ENCODE measurements around the gene CHD5. TPM values are rescaled to one million over a fixed set of nuclear protein-coding genes. Genes with fewer than 3 reads are reported as not detected.

Gene CHD5
- polyA plus RNA-seq, 1 experiment = 0.02 TPM

DNA sequence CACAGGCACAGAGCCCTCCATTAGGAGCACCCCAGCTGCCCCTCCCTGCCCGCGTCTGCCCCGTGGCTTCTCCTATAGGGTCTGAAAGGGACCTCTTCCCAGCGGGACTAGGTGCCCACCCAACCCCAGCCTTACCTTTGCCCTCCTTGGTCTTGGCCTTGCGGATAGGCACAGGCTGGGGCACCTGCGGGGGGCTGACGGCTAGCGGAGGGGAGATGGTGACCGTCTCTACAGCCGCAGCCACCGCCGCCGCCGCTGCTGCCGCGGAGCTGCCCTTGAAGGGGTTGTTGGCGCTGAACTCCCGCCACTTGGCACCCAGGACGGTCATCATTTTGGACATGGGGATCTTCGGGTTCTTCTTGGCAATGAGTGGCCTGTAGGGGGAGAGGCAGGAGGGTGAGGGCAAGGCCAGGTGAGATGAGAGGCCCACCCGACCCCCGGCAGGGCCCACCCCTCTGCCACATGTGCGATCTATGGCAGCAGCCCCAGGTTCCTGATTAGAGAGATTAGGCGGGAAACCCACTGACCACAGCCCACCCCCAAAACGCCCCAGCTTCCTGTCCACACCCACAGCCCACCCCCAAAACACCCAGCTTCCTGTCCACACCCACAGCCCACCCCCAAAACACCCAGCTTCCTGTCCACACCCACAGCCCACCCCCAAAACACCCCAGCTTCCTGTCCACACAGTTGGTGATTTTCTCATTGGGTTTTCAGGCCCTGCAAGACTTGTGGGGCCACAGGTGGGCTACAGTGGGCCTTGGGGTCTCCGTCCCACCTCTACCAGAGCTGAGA is 25.4 kb downstream of the CHD5 start:
- Histone ChIP-seq H3K27ac (ENCODE audit: low read depth, low read length) (no peak overlapping the region), H3K9me3 (ENCODE audit: control insufficient read depth, insufficient read depth, low read length) (no peaks in the 10 kb centered on the region; the same call in 1 of the 2 replicates), H3K27me3 (ENCODE audit: control insufficient read depth, insufficient read depth, low read length) (peaks cover 6% of the 10 kb centered on the region), H3K4me3 (ENCODE audit: low read depth, low read length) (no peak overlapping the region)
- ChIA-PET POLR2A (no interaction called here), CTCF (no interaction called here)
- TF ChIP-seq, protein P1, sequence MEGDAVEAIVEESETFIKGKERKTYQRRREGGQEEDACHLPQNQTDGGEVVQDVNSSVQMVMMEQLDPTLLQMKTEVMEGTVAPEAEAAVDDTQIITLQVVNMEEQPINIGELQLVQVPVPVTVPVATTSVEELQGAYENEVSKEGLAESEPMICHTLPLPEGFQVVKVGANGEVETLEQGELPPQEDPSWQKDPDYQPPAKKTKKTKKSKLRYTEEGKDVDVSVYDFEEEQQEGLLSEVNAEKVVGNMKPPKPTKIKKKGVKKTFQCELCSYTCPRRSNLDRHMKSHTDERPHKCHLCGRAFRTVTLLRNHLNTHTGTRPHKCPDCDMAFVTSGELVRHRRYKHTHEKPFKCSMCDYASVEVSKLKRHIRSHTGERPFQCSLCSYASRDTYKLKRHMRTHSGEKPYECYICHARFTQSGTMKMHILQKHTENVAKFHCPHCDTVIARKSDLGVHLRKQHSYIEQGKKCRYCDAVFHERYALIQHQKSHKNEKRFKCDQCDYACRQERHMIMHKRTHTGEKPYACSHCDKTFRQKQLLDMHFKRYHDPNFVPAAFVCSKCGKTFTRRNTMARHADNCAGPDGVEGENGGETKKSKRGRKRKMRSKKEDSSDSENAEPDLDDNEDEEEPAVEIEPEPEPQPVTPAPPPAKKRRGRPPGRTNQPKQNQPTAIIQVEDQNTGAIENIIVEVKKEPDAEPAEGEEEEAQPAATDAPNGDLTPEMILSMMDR (IDR thresholded peaks at IDR 0.05; ENCODE audit: low read depth, low read length) = no peak
- no peak for DNase-seq (ENCODE audit: low read depth, low spot score)

DNA sequence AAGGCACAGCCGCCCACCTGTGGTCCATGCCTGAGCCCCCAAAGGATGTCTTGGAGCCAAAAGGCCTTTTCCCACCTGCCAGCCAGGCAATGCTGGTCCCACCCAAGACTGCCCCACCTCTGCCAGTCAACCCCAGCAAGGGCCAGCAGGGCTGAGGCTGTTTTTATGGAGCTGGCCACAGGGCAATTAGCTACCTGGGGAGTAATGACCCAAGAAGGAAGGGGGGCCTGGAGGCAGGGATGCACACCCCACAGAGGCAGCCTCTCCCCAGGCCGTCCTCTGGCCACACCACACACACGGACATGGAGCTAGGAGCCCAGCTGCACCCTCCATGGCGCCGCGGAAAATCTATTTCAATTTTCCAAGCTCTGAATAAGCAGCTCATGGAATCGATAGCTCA is 27.2 kb downstream of the CHD5 start:
- TF ChIP-seq, protein P1 (IDR thresholded peaks at IDR 0.05; ENCODE audit: low read depth, low read length) = no peak
- H3K27me3 ChIP-seq (ENCODE audit: control insufficient read depth, insufficient read depth, low read length) = peaks cover 15% of the 10 kb centered on the region
- peaks cover 5% of the 10 kb centered on the region; the same call in 1 of the 2 replicates for H3K9me3 ChIP-seq (ENCODE audit: control insufficient read depth, insufficient read depth, low read length)
- H3K4me3 ChIP-seq (ENCODE audit: low read depth, low read length) = no peak overlapping the region
- H3K27ac ChIP-seq (ENCODE audit: low read depth, low read length) = no peak overlapping the region
- ChIA-PET CTCF (no interaction called here), POLR2A (no interaction called here)
- DNase-seq (ENCODE audit: low read depth, low spot score) = no peak

DNA sequence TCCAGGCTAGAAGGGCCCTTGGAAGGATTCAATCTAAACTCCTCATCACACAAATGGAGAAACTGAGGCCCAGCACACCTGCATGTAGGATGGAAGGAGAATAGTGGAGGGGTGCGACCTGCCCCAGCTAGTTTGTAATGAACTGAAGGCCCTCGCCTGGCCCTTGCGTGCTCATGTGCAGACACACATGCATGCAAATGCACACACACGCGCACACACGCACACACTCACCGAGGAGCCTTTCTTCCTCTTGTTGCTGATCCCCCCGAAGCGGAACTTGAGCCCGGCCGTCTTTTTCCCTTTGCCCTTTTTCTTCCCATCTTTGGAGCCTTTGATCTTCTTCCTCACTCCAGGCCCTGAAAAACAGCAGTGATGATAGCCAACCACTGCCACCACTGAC is 27.9 kb downstream of the CHD5 start:
- no peak for DNase-seq (ENCODE audit: low read depth, low spot score)
- H3K9me3 ChIP-seq (ENCODE audit: control insufficient read depth, insufficient read depth, low read length) = peaks cover 5% of the 10 kb centered on the region; the same call in 1 of the 2 replicates
- CTCF ChIA-PET = no interaction called here
- POLR2A ChIA-PET = no interaction called here
- H3K27me3 ChIP-seq (ENCODE audit: control insufficient read depth, insufficient read depth, low read length) = peaks cover 16% of the 10 kb centered on the region
- no peak overlapping the region for H3K4me3 ChIP-seq (ENCODE audit: low read depth, low read length)
- TF ChIP-seq, protein P1 (IDR thresholded peaks at IDR 0.05; ENCODE audit: low read depth, low read length) = no peak
- no peak overlapping the region for H3K27ac ChIP-seq (ENCODE audit: low read depth, low read length)

DNA sequence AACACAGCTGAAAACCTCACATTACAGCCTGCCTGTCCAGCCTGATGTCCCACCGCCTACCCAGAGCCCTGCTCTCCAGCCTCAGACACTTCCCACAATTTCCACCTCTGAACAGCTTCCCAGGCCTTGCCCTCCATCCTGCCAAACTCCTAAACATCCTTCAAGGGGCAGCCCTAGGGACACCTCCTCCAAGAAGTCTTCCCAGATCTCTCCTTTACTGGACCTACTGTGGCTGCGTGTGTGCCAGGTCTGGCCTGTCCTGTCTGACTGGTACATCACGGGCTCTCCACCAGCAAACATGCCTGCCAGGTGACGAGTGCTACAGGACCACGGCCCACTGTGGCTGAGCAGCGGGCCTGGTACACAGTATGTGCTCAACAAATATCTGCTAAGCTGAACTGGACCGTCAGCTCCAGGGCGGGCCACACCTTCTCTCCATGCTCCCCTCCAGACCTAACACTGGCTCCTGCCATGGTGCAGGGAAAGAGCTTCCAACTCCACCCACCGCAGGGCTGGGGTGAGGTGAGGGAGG is 28.8 kb downstream of the CHD5 start:
- ChIA-PET CTCF (interaction anchor here (0.5 kb wide), 1 partner anchor 37 kb away, joined by 4 read pairs; no protein-coding TSS in a partner anchor), POLR2A (no interaction called here)
- no peak overlapping the region for H3K27ac ChIP-seq (ENCODE audit: low read depth, low read length)
- no peak for DNase-seq (ENCODE audit: low read depth, low spot score)
- TF ChIP-seq, protein P1 (IDR thresholded peaks at IDR 0.05; ENCODE audit: low read depth, low read length) = no peak
- H3K4me3 ChIP-seq (ENCODE audit: low read depth, low read length) = no peak overlapping the region
- peaks cover 16% of the 10 kb centered on the region for H3K27me3 ChIP-seq (ENCODE audit: control insufficient read depth, insufficient read depth, low read length)
- peaks cover 5% of the 10 kb centered on the region; the same call in 1 of the 2 replicates for H3K9me3 ChIP-seq (ENCODE audit: control insufficient read depth, insufficient read depth, low read length)

Data from AG04450 (cell line).